GM13976 (cell line): ENCODE data around the gene FBXO41.

Source experiments
- DNase-seq: peaks from one replicate; pipeline ENCODE4 v3.0.0; 2012; ENCODE audit warnings: low spot score
- CTCF ChIP-seq: IDR thresholded peaks from 2 replicates; pipeline ENCODE4 v1.5.1; 2012; ENCODE audit warnings: borderline replicate concordance, mild to moderate bottlenecking; ENCODE audit not compliant: insufficient read depth; ENCODE audit errors: extremely low read depth, missing control alignments, control extremely low read depth
- in situ Hi-C: fragments of 300-500 bp; cut with MboI; formaldehyde crosslinking; loops from one replicate; pipeline ENCODE4 v1.12.0; 2022; ENCODE audit warnings: low sequenced_read_pairs, mixed read lengths, inconsistent platforms; ENCODE audit not compliant: unreplicated experiment

The FBXO41 gene

GRCh38 chr2:73281244-73281643 lies 3.0 kb downstream of the FBXO41 start:
- TF ChIP-seq CTCF, result no peak
- no peak for DNase-seq
- in situ Hi-C loops, result no loop called here

- DNase-seq, result no peak
- in situ Hi-C loops, result no loop called here
- TF ChIP-seq CTCF, result no peak
Observed at GRCh38 chr2:73279852-73280251, 4.4 kb downstream of the FBXO41 start.

GRCh38 chr2:73272270-73272669 lies 12.0 kb downstream of the FBXO41 start:
- no peak for DNase-seq
- TF ChIP-seq CTCF, result no peak
- in situ Hi-C loops, result no loop called here

- TF ChIP-seq CTCF, result no peak
- peak; percentile 20 for DNase-seq
- in situ Hi-C loops, result no loop called here
Observed at GRCh38 chr2:73269686-73270465, 14.4 kb downstream of the FBXO41 start.

GRCh38 chr2:73268830-73269685 lies 15.2 kb downstream of the FBXO41 start:
- in situ Hi-C loops, result no loop called here
- peak; percentile 8 for TF ChIP-seq CTCF
- DNase-seq, result peak; percentile 91

- DNase-seq, result peak; percentile 31
- no peak for TF ChIP-seq CTCF
- in situ Hi-C loops, result no loop called here
Observed at GRCh38 chr2:73268366-73268829, 15.9 kb downstream of the FBXO41 start.
